Measurements from ENCODE around the gene NPHP4.

GRCh38 chr1:5885471-5886139, 106.6 kb downstream of the NPHP4 start:
- TF ChIP-seq EZH2 (IDR thresholded peaks at IDR 0.05; ENCODE audit: low read length) (no peak), CTCF (optimal IDR thresholded peaks at IDR 0.05 in 1 of 3, IDR thresholded peaks at IDR 0.05 in 1 of 3, conservative IDR thresholded peaks at IDR 0.05 in 1 of 3; ENCODE audit: extremely low read depth in 1 of 3, insufficient read depth in 2 of 3, low read length in 3 of 3) (no peak)
